Umbilical cord (tissue), 2 donors: ENCODE results near the gene KRTAP10-7. TPM values are rescaled to one million over a fixed set of nuclear protein-coding genes. Genes with fewer than 3 reads are reported as not detected.
"Not testable (repeated sequence)": the region's sequence is repeated elsewhere in the genome, so short reads cannot be mapped to it uniquely, and the experiment has no call there.

Experiments
- DNase-seq: peaks from one replicate; pipeline ENCODE4 v3.0.0-alpha.2; 2015; ENCODE audit warnings: low spot score
- total RNA-seq: library from RNA; depleted of rRNA; stranded (reverse); fragments of >200 nt; gene quantifications from one replicate; pipeline ENCODE4 v1.2.3, GENCODE V29; 2014; ENCODE audit warnings: low replicate concordance; ENCODE audit not compliant: insufficient read depth

KRTAP10-7 gene
- total RNA-seq, 1 donor from 2014 or later = not detected

DNA sequence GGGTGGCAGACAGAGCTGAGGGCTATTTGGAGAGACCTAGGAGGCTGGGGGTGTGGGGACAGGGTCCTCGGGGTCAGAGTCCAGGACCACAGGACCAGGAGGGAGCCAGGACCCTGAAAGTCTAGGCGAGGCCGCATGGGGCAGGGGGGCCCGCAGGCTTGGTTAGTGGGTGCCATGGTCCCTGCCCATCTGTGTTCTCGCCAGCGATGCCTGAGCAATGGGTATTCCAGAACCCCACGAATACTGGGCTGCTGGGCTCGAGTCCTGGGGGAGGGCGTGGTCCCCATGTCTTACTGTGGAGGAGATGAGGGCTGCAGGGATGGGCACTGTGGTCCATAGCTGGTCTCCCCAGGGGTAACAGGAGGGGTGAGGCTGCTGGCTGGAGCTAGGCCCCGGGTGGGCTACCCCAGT lies 10.1 kb upstream of the KRTAP10-7 start:
- no peak for DNase-seq

DNA sequence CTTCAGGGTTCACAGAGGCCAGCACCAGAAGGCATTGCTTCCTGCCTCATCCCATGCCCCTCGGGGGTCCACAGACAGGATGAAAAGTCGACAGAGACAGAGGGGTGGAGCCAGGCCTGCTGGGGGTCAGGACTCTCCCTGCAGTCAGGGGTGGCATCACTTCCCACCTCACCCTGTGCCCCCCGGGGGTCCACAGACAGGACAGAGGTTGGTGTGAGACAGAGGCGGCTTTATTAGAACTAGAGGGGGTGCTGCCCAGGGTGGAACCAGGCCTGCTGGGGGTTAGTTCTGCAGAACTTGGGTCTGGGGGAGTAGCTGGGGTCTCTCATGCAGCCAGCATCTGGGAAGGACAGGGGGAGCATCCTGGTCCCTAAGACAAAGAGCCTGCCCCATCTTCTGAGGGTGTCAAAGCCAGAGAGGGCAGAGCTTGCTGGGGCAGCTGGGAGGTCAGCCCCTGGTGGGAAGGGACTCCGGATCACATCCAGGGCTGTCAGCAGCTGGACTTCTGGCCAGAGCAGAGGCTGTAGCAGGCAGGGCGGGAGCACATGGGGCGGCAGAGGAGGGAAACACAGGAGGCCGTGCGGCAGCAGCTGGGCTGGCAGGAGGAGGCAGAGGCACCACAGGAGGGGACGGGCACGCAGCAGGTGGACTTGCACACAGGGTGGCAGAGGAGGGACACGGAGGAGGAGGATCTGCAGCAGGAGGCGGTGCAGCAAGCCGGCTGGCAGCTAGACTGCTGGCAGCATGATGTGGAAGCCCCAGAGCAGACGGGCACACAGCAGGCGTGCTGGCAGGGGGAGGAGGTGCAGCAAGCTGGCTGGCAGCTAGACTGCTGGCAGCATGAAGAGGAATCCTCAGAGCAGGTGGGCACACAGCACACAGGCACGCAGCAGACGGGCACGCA lies 9.2 kb upstream of the KRTAP10-7 start:
- DNase-seq = not testable (repeated sequence)

DNA sequence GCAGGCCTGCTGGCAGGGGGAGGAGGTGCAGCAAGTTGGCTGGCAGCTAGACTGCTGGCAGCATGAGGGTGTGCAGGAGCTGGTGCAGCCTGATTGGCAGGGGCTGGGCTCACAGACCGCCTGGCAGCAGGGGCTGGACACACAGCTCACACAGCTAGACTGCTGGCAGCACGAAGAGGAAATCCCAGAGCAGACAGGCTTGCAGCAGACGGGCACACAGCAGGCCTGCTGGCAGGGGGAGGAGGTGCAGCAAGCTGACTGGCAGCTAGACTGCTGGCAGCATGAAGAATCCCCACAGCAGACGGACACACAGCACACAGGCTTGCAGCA lies 8.6 kb upstream of the KRTAP10-7 start:
- not testable (repeated sequence) for DNase-seq

DNA sequence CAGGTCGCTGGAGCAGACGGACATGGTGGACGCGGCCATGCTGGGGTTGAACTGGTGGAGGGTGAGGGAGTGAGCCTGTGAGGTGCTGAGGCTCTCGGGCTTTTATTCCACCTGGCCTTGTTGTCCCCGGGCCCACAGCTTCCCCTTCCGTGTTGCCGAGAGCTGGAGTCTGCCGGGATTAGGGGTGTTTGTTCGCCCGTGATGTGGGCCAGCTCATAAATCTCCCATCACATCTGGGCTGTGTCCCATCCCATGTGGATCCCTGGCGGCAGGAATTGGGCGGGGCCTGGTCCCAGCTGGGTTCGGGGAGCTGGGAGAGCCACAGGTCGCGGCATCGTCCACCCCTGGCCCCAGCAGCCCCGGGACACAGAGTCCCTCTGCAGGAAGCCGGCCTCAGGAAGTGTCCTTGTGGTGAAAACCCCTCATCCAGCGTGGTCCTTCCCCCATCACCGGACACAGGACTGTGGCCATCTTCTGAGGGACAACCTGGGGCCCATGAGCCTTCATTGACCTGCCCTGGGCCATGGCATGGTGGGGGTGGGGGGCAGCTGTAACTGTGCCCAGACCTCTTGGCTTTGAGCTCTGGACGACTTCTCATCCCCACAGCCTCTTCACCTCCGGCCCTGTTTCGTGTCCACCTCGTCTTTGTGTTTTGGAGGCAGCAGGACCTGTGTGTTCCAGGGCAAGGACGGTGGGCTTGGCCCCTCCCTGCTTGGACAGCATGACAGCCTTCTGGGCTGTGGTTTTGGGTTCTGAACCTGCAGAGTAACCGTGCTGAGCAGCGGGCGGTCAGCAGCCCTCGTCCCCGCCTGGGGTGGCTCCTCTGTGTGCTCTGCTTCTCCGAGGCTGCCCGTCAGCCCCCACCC lies 7.7 kb upstream of the KRTAP10-7 start, which contains the start of gene KRTAP10-6:
Gene KRTAP10-6, minus strand, starts transcription at position 60 of the 866 bp plus-strand sequence. Its CDS starts 21 bp downstream, at position 39.
- DNase-seq = no peak

DNA sequence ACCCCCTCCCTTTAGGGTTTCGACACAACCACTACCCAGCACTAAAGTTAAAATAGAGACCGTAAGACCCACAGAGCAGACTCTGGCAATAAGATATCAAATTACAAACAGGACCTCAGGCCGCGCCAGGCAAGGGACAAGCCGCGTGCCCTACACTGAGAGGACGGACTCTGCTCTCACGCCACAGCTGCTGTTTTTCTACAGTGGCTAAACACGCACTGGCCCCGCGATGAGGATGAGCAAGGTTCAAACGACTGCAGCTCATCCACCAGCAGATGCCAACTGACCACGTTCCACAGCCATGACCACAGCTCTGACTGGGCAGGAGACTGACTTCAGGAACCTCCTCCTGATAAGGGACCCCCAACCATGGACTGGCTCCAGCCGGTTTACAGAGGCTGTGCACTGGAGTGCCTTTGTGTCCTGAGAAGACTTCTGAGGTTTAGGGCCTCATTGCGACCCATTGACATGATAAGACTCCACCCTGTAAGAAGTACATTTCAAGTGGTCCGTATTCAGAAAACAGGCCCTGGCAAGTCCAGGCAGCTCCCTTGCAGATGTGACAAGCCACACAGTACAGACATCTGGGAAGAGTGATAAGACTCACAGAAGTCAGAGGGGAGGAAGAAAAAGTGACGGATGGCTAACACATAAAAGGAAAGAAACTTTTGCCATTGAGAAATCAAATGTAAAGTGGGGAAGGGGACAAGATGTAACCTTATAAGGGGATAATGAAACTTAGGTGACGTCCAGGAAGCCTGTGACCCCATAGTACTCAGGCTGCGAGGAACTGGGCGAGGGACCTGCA lies 6.6 kb upstream of the KRTAP10-7 start:
- peak; percentile 33 for DNase-seq

DNA sequence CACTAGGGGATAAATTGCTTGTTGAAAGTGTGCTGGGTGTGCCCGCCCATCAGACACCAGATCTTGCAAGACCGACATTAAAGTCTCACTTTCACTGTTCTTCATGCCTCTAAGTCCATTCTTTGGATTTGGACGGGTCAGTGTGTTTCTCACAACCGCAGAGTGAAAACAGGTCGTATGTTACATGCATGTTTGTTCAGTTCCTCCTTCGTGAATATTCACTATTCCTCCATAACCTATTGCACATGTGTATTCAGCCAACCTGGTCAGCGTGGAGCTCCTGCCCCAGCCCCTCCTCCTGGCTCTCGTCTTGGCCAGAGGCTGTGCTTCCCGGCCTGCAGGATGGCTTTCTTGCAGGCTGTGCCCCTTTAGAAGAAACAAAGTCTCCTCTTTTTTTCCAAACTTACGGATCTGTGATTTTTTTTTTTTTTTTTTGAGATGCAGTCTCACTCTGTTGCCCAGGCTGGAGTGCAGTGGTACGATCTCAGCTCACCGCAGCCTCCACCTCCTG lies 5.9 kb upstream of the KRTAP10-7 start:
- no peak for DNase-seq

DNA sequence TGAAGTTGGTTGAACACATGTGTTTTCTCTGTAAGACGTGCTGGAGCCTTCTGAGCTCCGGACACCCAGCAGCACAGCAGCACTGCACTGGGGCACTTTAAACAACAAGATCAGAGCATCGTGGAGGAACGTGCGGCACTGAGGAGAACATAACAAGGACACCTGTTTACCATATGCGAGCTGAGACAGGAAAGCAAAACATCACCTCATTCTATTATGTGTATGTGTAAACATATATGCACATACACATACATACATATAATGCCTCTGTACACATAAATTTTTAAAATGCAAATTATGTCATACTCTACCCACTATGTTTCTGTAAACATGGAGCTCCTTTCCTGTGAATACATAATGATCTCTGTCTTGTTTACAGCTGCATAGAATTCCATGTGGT lies 4.9 kb upstream of the KRTAP10-7 start:
- DNase-seq = no peak

DNA sequence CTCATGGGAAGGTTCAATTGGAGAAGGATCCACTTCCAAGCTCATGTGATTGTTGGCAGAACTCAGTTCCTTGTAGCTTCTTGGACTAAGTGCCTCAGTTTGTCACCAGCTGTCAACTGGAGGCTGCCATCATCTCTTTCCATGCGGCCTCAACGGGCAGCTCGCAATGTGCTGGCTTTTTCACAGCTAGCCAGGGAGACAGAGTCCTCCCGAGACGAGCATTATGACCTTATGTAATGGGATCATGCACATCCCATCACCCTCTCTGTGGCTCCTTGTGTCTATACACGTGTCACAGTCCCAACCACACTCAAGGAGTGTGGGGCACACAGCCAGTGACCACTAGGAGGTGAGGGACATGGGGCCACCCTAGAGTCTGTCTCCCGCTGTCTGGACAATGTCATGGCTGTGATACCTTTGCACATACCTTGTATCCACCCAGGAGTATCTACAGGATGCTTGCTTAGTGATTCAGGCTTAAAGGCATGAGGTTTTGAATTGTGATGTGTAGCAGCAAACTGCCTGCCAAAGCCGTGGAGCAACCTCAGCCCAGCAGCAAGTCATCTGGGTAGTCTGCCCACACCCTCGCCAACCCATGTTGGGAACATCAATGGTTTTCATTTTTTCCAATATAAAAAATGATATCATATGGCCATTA lies 4.2 kb upstream of the KRTAP10-7 start:
- no peak for DNase-seq

DNA sequence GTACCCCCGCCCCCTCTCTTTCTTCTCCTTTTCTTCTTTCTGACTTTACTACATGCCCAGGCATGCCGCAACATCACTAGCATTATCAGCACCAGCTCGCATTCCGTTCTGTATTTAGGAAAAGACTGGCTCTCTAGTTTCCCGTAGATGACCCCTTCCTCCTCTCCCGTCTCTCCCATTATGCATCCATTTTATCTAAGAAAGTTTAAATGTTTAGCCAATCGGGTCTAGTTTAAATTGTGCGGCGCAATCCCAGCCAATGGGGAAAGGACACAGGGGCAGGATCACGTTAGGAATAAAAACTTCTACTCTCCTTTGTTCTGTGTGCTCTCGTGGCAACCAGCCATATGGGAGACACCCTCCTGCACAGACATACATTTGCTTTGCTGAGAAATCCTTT lies 2.3 kb upstream of the KRTAP10-7 start:
- DNase-seq = no peak

DNA sequence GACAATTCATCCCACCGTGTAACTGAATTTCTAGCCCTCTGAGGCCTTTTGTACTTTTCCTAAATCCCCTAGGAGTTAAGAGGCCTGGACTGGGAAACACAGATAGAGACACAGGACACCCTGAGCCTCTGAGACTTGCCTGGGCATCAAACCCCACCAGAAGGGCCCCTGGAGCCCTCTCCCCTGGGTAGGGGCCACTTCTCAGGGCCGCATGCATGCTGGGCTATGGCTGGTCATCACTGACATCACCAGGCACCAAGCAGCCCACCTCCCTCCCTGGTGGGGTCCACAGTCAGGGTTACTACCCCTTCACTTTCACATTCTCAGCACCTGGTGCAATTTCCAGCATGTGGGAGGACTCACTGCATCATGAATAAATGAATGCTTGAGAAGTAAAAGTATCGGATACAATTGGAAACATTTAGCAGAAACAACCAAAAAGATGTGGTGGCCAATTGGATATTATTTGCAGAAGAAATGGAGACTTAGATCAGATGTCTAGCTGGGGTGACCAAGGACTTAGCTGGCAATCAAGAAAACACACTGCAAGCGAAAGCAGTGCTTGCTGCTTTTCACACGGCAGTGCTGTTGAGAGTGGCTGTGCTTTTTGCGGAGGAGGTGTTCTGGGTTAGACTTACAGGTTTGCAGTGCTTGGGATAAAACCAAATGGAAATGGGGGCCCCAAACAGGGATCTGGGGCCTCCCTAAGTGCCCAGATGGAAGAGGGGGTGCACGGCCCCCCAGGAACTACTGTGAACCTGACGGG lies 950 bp upstream of the KRTAP10-7 start:
- no peak for DNase-seq

DNA sequence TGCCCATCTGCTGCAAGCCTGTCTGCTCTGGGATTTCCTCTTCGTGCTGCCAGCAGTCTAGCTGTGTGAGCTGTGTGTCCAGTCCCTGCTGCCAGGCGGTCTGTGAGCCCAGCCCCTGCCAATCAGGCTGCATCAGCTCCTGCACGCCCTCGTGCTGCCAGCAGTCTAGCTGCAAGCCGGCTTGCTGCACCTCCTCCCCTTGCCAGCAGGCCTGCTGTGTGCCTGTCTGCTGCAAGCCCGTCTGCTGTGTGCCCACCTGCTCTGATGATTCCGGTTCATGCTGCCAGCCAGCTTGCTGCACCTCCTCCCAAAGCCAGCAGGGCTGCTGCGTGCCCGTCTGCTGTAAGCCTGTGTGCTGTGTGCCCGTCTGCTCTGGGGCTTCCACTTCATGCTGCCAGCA lies 694 bp downstream of the KRTAP10-7 start:
- not testable (repeated sequence) for DNase-seq

DNA sequence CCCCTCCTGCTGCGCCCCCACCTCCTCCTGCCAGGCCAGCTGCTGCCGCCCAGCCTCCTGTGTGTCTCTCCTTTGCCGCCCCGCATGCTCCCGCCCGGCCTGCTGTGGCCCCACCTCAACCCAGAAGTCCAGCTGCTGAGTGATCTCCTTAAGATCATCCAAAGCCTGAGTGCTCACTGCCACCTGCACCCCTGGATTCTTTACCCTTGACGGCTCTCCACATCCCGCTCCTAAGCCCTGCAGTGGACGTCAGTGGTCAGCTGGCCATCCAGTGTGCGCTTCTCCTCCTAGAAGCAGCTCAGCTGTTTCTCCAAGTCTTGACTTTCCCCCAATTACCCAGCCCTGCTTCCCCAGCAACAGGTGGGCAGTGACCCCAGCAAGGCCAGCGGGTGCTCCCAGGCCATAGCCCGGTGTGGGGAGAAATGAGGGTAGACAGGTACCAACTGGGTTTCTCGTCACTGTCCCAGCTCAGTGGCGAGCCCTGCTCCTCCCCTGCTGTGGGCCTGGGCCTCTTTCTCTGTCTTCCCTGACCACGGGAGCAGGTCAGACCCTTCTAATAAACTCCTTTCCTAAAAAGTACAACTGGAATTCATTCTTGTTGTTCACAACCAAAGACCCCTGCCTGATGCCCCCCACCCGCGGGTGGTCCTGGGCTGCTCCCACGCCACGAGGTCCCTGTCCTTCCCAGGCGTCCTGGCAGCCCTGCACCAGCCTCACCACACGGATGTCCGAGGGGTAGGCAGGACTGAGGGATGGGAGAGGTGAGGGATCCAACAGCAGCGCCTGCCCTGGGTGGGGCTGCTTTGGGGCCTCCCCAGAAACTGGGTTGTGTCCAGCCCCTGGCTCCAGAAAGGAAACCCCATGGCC lies 1.4 kb downstream of the KRTAP10-7 start:
- DNase-seq = no peak

DNA sequence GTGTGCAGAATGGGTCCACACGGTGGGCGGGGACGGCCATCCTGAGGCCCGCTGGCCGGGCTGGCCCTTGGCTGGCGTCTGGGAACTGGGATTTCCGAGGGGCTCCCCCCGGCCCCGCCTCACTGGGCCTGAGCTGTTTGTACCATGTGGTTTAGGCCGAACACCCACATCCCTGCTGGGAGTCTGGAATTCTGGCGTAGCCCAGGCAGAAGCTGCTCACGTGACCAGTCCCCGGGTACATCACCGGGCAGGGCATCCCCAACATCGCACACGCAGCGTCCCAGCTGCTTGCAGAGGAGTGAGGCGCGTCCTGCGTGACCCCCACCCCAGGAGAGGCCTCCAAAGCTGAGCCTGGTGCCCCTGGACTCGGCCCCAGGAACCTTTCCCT lies 2.1 kb downstream of the KRTAP10-7 start:
- no peak for DNase-seq

DNA sequence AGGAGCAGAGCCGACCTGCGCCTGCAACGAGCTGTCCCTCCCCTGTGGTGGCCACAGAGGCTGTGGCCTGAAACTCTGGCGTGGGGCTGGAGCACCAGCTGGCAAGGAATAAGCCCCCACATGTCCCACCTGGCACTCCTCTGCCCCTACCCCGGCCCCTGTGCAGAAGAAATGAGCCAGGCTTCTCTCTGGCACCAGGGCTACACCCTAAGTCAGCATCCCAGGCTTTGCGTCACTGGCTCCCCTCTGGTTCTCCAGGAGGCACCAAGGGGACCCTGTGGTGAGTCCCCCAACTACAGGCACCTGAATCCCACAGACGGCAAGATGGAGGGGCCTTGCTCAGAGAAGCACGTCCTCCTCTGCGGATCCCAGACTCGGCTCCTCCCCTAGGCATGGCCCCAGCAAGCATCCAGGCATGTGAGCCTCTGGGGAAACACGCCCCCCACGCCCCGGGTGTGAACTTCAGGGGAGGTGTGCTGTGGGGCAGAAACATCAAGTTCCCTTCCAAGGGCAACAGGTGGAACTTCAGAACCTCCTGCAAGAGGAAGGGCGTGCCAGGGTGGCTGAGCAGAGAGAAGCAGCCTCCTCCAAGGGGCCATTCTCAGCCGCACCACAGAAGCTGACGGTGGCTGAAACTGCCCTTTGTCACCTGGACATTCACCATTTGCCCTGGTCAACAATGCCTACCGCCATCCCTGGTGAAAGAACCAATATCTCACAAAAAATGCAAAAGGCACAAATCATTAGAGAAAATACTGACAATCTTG lies 2.9 kb downstream of the KRTAP10-7 start:
- no peak for DNase-seq

DNA sequence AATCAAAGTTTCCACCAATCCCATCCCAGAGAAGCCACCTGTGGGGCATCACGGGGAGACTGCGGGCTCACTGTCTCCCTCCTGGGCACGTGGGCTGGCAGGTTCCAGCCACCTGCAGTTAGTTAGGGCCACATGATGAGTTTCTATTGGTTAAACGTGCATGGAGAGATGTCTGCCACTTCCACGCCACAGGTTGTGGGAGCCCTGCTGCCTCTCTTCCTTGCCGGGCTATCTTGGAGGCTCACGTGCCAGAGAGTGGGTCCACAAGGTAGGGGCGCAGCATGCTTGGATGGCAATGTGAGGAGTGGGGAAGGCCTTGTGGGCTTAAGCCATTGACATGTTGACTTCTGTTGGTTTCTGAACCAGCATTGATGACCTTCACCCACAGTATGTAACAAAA lies 3.5 kb downstream of the KRTAP10-7 start:
- DNase-seq = no peak

DNA sequence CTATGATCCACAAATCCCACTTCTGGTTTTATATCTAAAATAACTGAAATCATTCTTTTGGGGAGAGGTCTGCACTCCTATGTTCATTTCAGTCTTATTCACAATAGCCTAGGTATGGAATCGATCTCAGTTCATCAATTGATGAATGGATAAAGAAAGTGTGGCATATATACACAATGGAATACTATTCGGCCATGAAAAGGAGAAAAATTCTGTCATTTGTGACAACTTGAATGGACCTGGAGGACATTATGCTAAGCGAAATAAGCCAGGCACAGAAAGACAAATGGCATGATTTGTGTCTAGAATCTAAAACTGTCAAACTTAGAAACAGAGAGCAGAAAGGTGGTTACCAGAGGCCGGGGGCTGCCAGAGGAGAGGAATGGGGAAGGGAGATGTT lies 6.1 kb downstream of the KRTAP10-7 start:
- no peak for DNase-seq

DNA sequence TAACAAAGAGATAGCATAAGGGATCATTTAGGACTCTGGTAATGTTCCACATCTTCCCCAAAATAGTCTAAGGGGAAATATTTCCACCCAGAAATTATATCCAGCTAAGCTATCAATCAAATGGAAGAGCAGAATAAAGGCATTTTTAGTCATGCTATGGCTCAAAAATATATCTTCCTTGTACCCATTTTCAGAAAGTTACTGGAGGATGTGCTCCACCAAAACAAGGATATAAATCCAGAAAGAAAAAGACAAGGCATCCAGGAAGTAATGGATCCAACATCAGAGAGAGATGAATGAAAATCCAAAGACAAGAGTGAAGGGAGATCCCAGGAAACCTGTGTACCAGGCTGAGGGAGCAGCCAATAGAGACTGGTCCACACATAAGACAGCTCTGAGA lies 8.8 kb downstream of the KRTAP10-7 start:
- DNase-seq = no peak

DNA sequence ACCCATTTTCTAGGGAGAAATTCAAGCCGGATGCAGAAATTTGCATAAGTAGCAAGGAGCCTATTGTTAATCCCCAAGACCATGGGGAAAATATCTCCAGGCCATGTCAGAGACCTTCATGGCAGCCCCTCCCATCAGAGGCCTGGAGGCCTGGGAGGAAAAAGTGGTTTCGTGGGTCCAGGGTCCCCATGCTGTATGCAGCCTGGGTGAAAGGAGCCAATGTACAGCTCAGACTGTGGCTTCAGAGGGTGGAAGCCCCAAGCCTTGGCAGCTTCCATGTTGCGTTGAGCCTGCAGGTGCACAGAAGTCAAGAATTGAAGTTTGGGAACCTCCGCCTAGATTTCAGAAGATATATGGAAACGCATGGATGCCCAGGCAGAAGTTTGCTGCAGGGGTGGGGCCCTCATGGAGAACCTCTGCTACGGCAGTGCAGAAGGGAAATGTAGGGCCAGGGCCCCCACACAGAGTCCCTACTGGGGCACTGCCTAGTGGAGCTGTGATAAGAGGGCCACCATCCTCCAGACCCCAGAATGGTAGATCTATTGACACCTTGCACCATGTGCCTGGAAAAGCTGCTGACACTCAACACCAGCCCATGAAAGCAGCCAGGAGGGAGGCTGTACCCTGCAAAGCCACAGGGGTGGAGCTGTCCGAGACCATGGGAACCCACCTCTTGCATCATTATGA lies 9.9 kb downstream of the KRTAP10-7 start:
- DNase-seq = not testable (repeated sequence)
